ENCODE data around the gene RPRD1B.

GRCh38 chr20:38093641-38094077 is 60.1 kb downstream of the RPRD1B start:
- TF ChIP-seq CTCF (conservative IDR thresholded peaks at IDR 0.05; ENCODE audit: low read length) (no peak), EZH2phosphoT487 (IDR thresholded peaks at IDR 0.05; ENCODE audit: borderline replicate concordance) (no peak)
